Uterus (tissue), 4 donors: ENCODE results near the gene TSNAXIP1. TPM values are rescaled to one million over a fixed set of nuclear protein-coding genes. Genes with fewer than 3 reads are reported as not detected.

Source experiments
- DNase-seq, 2 donors: peaks; one replicate each; pipeline ENCODE4 v3.0.0-alpha.2; 2019 to 2020
- H3K27ac ChIP-seq, 2 donors: fragments of 200-600 bp; sonication (generic); 1 replicate in 1 of 2; 2 replicates in 1 of 2; pipeline ENCODE4 v1.5.1; 2016 to 2018
- H3K27me3 ChIP-seq, 2 donors: fragments of 200-600 bp; sonication (generic); one replicate each; pipeline ENCODE4 v1.5.1; 2018 to 2019; ENCODE audit warnings: control low read depth in 1 of 2
- H3K36me3 ChIP-seq, 2 donors: fragments of 200-600 bp; sonication (generic); one replicate each; pipeline ENCODE4 v1.5.1; 2019; ENCODE audit warnings: control low read depth in 1 of 2
- H3K4me1 ChIP-seq, 2 donors: fragments of 200-600 bp; sonication (generic); one replicate each; pipeline ENCODE4 v1.5.1; 2018 to 2019; ENCODE audit warnings: control low read depth in 1 of 2
- H3K4me3 ChIP-seq, 2 donors: fragments of 200-600 bp; sonication (generic); 1 replicate in 1 of 2; 2 replicates in 1 of 2; pipeline ENCODE4 v1.5.1; 2018 to 2019; ENCODE audit warnings: mild to moderate bottlenecking in 1 of 2
- H3K9me3 ChIP-seq, 2 donors: fragments of 200-600 bp; sonication (generic); one replicate each; pipeline ENCODE4 v1.5.1; 2019; ENCODE audit warnings: control low read depth in 1 of 2
- POLR2A ChIP-seq, 2 donors: fragments of 450-650 bp; IDR thresholded peaks; one replicate each; pipeline ENCODE4 v1.6.1; 2016; ENCODE audit warnings: antibody characterized with exemption in 2 of 2, mild to moderate bottlenecking in 1 of 2, moderate library complexity in 1 of 2
- intact Hi-C: fragments of 100-400 bp; cut with DNase I; formaldehyde crosslinking; loops from one replicate; pipeline ENCODE4 v1.15.1; 2023; ENCODE audit warnings: low total_unique reads
- total RNA-seq, 4 donors: library from RNA; depleted of rRNA in 3 of 4; stranded (reverse); fragments of >200 nt in 3 of 4; gene quantifications; one replicate each; pipeline versions ENCODE4 v1.1.0 to v1.2.4, GENCODE V29; 2014 to 2023
- TF ChIP-seq, protein P1 (sequence below), 4 experiments: fragments of 200-600 bp in 2 of 4; fragments of 450-650 bp in 2 of 4; sonication (generic) in 2 of 4; IDR thresholded peaks; one replicate each; pipeline ENCODE4 v1.5.1; 2016 to 2019; ENCODE audit warnings: antibody characterized with exemption in 4 of 4, mild to moderate bottlenecking in 2 of 4, moderate library complexity in 1 of 4
- donor health status: DM: yes; HTN: yes; CAD: no.

The TSNAXIP1 gene
- total RNA-seq, 4 donors from 2014 or later = 2.7 to 4.9 (median 3.6) TPM

DNA sequence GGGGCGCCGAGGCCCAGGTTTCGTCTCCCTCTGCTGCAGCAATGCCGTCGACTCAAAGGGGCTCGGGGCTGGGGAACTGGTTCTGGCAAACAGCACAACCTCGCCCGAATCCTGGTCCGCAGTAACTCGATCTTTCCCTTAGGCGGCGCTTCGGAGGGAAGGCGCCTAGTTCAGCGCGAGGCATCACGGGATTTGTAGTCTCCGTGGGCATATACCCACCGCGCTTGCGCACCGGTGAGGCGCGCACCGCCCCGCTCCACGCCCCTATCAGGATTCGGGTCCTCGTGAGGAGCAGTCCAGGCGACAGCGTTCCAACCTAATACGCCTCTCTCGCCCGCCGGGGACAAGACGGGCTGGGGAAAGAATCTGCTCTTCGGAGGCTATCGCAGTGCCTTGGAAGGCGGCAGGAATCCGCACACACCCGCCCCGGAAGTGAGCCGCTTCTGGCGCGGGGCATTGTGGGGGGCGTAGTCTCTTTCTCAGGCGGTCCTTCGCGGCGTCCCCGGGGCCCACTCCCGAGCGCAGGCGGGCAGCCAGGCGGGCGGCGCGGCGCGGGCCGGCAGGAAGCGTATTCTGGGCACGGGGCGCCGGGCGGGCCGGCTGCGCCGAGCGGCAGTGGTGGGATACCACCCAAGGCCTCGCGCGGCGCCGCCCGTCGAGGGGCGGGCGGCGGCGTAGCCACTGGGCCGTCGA is 35.3 kb downstream of the TSNAXIP1 start, which contains the start of gene THAP11:
Gene THAP11 (plus strand): TSS at position 505 of the 693 bp plus-strand sequence. CDS start 235 bp downstream, outside the sequence.
- Histone ChIP-seq H3K9me3 (no peaks in the 10 kb centered on the region), H3K36me3 (no peaks in the 10 kb centered on the region), H3K27me3 (no peaks in the 10 kb centered on the region), H3K27ac (peak within 1 kb of the TSS; percentile 99 to 100), H3K4me1 (peaks cover 6 to 14% of the 10 kb centered on the region in 2 donors), H3K4me3 (peak within 1 kb of the TSS; percentile 79 to 91)
- peak; percentile 93 to 96 for DNase-seq
- intact Hi-C loops = no loop called here
- peak; percentile 21 to 79 for TF ChIP-seq POLR2A (IDR thresholded peaks at IDR 0.05)
- TF ChIP-seq, protein P1, sequence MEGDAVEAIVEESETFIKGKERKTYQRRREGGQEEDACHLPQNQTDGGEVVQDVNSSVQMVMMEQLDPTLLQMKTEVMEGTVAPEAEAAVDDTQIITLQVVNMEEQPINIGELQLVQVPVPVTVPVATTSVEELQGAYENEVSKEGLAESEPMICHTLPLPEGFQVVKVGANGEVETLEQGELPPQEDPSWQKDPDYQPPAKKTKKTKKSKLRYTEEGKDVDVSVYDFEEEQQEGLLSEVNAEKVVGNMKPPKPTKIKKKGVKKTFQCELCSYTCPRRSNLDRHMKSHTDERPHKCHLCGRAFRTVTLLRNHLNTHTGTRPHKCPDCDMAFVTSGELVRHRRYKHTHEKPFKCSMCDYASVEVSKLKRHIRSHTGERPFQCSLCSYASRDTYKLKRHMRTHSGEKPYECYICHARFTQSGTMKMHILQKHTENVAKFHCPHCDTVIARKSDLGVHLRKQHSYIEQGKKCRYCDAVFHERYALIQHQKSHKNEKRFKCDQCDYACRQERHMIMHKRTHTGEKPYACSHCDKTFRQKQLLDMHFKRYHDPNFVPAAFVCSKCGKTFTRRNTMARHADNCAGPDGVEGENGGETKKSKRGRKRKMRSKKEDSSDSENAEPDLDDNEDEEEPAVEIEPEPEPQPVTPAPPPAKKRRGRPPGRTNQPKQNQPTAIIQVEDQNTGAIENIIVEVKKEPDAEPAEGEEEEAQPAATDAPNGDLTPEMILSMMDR (IDR thresholded peaks at IDR 0.05) = peak; percentile 84 to 95 (median 94)

DNA sequence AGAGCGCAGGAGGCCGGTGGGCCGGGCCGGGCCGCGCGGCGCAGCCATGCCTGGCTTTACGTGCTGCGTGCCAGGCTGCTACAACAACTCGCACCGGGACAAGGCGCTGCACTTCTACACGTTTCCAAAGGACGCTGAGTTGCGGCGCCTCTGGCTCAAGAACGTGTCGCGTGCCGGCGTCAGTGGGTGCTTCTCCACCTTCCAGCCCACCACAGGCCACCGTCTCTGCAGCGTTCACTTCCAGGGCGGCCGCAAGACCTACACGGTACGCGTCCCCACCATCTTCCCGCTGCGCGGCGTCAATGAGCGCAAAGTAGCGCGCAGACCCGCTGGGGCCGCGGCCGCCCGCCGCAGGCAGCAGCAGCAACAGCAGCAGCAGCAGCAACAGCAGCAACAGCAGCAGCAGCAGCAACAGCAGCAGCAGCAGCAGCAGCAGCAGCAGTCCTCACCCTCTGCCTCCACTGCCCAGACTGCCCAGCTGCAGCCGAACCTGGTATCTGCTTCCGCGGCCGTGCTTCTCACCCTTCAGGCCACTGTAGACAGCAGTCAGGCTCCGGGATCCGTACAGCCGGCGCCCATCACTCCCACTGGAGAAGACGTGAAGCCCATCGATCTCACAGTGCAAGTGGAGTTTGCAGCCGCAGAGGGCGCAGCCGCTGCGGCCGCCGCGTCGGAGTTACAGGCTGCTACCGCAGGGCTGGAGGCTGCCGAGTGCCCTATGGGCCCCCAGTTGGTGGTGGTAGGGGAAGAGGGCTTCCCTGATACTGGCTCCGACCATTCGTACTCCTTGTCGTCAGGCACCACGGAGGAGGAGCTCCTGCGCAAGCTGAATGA is 36.0 kb downstream of the TSNAXIP1 start:
- peak in 1 of 2 donors; percentile 47 for DNase-seq
- Histone ChIP-seq H3K36me3 (no peaks in the 10 kb centered on the region), H3K27me3 (no peaks in the 10 kb centered on the region), H3K4me1 (peaks cover 6 to 18% of the 10 kb centered on the region in 2 donors), H3K27ac (peak overlapping the region; percentile 99 to 100), H3K4me3 (peak overlapping the region; percentile 79 to 91), H3K9me3 (no peaks in the 10 kb centered on the region)
- TF ChIP-seq POLR2A (IDR thresholded peaks at IDR 0.05) = no peak
- TF ChIP-seq, protein P1 (IDR thresholded peaks at IDR 0.05) = peak in 1 of 4 experiments; percentile 22
- intact Hi-C loops = no loop called here

DNA sequence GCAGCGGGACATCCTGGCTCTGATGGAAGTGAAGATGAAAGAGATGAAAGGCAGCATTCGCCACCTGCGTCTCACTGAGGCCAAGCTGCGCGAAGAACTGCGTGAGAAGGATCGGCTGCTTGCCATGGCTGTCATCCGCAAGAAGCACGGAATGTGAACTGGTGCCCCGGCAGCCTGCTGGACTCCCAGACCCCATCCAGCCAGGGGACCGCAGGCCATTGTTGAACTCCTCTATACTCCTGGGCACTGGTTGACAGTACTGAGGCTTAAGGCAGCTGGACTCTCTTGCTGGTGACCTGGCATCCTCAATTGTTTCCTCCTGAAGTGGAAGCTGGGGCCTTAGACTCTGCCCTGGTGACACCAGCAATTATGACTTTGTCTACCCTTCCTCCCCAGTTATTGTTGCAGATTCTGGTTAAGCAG is 36.7 kb downstream of the TSNAXIP1 start:
- Histone ChIP-seq H3K27ac (peak overlapping the region; percentile 99 to 100), H3K4me3 (peak overlapping the region; percentile 79 to 91), H3K9me3 (no peaks in the 10 kb centered on the region), H3K27me3 (no peaks in the 10 kb centered on the region), H3K36me3 (no peaks in the 10 kb centered on the region), H3K4me1 (peaks cover 9 to 24% of the 10 kb centered on the region in 2 donors)
- DNase-seq = no peak
- TF ChIP-seq POLR2A (IDR thresholded peaks at IDR 0.05) = no peak
- TF ChIP-seq, protein P1 (IDR thresholded peaks at IDR 0.05) = no peak
- intact Hi-C loops = no loop called here

DNA sequence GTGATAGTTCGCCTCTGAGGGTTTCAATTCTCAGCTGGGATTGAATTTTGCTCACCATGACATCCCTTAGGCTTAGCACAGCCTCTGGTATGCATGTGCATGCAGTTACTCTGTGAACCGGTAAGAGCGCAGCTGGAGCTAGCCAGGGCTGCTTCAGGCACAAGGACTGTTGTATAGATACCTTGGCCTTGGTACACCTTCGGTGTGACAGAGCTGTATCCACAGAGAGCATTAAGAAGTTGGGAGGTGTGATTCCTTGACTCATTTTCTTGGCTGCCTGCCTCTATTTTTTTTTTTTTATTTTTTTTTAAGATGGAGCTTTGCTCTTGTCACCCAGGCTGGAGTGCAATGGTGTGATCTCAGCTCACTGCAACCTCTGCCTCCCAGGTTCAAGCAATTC is 37.8 kb downstream of the TSNAXIP1 start:
- H3K27me3 ChIP-seq = no peaks in the 10 kb centered on the region

More for the DNA sequence above, 37.8 kb downstream of the TSNAXIP1 start:
- Histone ChIP-seq H3K9me3 (no peaks in the 10 kb centered on the region), H3K4me1 (peaks cover 9 to 28% of the 10 kb centered on the region in 2 donors), H3K4me3 (no peak overlapping the region), H3K27ac (peak overlapping the region; percentile 94 to 99), H3K36me3 (no peaks in the 10 kb centered on the region)
- no peak for DNase-seq
- intact Hi-C loops = no loop called here
- TF ChIP-seq POLR2A (IDR thresholded peaks at IDR 0.05) = no peak
- TF ChIP-seq, protein P1 (IDR thresholded peaks at IDR 0.05) = no peak
